Lung microvascular endothelial cell (primary cell): ENCODE measurements around the gene PIN1. TPM values are rescaled to one million over a fixed set of nuclear protein-coding genes. Genes with fewer than 3 reads are reported as not detected.

ENCODE experiments used
- DNase-seq, 2 donors: peaks; one replicate each; pipeline versions ENCODE4 v3.0.0 to v3.0.0-alpha.2; 2010; ENCODE audit warnings: low read depth in 2 of 2
- total RNA-seq: library from RNA; depleted of rRNA; stranded (reverse); fragments of >200 nt; gene quantifications from 2 replicates; pipeline ENCODE4 v1.2.1, GENCODE V29; 2014

The PIN1 gene
- total RNA-seq, 1 donor from 2014 or later: 95.8 TPM

DNA sequence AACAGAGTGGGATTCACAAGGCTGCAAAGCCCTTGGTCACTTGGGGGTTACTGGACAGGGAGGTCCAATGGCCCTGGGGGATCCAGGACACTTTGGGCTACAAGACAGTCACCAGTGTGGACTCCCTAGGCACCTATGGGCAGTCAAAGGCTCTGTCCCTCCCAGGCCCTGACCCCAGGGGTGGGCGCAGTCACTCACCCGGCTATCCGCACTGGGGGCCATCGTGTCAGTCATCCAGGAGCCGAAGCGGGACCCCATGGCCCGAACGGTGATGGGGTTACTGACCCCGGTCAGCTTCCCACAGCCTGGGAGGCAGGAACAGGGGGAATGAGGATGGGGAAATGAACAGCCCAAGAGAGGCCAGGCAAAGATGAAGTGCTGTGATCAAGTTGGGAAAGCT is 21.5 kb downstream of the PIN1 start:
- no peak for DNase-seq

- no peak for DNase-seq
Observed at GRCh38 chr19:9857076-9857721, 22.1 kb downstream of the PIN1 start.

- no peak for DNase-seq
Observed at GRCh38 chr19:9857920-9858746, 23.0 kb downstream of the PIN1 start.

- DNase-seq: no peak
Observed at GRCh38 chr19:9858766-9859165, 23.6 kb downstream of the PIN1 start.

DNA sequence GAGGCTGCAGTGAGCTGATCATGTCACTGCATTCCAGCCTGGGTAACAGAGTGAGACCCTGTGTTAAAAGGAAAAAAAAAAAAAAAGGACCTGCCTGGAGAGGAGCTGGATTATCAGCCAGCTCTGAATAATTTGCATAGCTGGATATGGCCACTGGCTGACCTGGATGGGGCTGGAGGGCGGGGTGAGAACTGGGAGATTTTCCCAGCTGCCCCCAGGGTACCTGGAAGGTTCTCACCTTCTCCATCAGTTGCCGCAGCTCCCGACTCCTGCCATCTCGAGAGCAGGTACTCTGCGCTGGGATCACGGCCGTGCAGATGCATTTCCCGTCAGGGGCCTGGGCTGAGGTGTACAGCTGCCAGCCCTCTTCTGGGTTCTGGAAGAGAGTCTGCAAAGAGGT is 25.3 kb downstream of the PIN1 start:
- DNase-seq: no peak

- DNase-seq: no peak
Observed at GRCh38 chr19:9861503-9861902, 26.4 kb downstream of the PIN1 start.

DNA sequence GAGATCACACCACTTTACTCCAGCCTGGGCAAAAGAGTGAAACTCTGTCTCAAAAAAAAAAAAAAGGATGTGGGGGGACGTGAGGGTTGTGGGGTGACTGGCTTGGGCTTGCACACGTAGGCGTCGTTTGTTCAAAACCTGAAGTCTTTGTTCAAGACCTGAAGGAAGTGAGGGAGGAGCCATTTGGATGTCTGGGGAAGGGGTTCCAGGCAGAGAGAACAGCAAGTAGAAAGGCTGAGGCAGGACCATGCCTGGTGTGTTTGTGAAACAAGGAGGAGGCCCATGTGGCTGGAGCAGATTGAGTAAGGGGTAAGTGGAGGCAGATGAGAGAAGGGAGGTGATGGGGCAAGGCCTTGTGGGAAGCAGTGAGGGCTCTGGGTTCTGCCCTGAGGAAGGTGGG is 27.8 kb downstream of the PIN1 start:
- no peak for DNase-seq

DNA sequence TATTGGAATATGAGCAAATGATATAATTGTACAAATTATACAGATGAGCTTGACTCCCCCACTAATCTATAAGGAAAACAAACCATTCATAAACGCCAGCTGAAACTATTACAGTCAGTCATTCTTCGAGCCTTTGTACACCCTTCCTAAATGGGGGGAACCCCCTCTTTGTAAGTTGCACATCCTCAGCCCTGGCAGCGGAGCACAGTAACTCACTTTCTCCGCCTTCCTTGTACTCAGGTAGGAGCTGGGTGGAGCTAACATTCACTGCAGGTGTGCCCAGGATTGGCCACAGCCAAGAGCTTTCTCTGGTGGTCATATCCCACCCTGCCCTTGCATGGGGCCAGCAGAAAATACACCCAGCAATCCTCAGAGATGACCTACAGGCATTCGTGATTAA is 28.6 kb downstream of the PIN1 start:
- DNase-seq: no peak

DNA sequence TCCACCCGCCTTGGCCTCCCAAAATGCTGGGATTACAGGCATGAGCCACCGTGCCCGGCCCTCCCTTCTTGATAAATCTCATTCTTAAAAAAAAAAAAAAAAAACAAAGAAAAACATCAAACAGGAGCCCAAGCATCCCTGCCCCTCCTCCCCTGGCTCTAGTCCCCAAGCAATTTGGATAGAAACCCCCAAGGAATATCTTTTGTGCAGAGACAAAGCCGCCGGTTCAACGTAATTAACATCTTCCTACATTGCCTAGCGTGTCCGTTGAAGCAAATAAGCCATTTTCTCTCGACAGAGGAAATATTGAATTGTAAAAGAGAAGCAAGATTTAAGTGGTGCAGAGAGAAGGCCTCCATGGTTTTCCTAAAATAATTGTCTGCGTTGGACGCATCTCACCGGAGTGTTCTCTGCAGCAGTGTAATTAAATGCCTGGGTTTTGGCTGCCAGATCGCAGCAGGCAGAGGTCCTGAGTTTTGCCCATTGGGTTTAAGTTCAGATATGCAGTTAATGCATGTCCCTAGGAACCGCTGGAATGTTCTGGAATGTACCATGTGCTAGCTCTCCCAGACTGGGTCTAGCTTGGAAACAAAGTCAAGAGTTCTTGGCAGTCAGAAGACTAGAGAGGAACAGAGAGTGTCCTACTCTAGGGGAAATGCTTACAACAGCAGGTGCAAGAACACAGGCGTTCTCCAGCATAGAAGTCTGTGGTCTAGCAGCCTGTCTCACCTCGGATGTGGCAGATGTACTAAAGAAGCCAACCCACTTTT is 30.8 kb downstream of the PIN1 start:
- DNase-seq: no peak

- no peak for DNase-seq
Observed at GRCh38 chr19:9868983-9869617, 34.0 kb downstream of the PIN1 start.

DNA sequence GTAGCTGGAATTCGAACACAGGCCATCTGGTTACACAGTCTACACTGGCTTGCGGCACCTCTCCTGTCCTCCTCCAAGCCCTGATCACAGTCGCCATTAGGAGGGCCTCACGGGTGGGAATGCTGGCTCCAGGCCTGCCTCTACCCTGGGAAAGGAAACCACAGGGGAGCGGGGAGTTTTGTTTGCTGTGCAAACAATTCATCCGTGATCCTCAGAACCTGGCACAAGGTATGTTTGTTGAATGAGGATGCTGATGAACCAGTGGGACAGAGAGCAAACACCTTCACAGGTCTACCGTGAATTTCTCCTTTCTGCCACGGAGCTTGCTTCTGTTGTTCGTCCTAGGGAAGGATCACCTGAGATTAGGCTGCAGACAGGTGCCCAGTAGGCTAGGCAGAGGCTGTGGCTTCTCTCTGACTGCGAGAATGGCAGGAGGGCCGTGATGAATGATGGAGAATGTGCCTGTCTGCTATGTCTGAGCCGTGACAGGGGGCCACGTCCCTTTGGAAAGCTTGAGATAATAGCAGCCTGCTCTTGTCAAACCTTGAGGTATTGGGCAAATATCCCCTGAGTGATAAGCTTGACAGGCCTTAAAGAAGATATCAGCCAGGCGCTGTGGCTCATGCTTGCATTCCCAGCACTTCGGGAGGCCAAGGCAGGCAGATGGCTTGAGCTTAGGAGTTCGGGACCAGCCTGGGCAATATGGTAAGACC is 36.7 kb downstream of the PIN1 start:
- DNase-seq: no peak

- no peak for DNase-seq
Observed at GRCh38 chr19:9872618-9873242, 37.6 kb downstream of the PIN1 start.

DNA sequence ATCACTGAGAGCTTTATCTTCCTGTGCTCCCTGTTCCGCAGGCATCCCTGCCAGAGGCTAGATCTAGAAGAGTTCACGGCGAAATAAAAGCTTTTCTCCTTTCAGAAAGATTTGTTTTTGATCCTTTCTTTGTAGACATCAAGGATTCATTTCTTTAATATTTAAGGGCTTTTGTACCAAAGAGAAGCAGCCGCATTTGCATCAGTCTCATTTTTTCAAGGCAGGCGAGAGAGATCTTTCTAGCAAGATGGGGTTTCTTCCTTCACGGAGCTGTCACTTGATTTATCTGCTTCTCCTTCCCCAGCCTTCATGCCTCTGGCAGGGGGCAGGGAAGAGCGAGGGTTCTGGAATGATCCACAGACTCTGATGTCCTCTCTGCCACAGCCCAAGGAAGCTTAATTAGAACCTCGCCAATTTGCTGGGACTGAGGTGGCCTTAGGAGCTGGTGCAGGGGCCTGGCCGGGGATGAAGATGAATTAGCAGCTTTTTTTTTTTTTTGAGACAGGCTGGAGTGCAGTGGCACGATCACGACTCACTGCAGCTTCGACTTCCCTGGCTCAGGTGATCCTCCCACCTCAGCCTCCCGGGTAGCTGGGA is 40.0 kb downstream of the PIN1 start:
- DNase-seq: no peak

GRCh38 chr19:9875796-9876195 is 40.7 kb downstream of the PIN1 start:
- no peak for DNase-seq

- no peak for DNase-seq
Observed at GRCh38 chr19:9877780-9878510, 42.8 kb downstream of the PIN1 start.

DNA sequence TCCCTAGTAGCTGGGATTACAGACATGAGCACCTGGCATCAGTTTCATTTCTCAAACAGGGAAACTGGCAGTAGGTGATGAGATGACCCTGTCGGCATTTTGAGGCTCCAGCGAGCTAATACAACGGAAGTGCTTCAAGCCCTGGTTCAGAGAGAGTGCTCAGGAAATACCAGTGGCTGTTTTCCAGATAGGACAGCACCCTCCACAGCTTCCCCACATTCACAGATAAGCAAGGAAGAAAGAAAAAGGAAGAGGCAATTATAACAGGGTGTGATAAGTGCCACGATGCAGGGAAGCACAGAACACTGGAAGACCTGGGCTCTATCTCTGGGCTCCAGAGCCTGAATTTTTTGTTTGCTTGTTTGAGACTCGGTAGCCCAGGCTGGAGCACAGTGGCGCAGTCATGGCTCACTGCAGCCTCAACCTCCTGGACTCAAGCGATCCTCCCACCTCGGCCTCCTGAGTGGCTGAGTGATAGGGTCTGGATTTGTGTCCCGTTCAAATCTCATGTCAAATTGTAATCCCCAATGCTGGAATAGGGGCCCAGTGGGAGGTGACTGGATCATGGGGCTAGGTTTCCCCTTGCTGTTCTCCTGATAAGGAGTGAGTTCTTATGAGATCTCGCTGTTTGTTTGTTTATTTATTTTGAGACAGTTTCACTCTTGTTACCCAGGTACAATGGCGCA is 43.5 kb downstream of the PIN1 start:
- DNase-seq: peak; percentile 25 to 40

DNA sequence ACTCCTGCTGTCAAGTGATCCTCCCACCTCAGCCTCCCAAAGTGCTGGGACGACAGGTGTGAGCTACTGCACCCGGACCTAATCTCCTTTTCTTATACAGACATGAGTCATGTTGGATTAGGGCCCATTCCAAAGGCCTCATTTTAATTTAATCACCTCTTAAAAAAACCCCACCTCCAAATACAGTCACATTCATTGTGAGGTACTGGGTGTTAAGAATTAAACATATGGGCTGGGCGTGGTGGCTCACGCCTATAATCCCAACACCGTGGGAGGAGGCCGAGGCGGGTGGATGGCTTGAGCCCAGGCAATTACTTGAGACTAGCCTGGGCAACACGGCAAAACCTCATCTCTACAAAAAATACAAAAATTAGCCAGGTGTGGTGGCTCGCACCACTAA is 46.6 kb downstream of the PIN1 start:
- DNase-seq: no peak

- no peak for DNase-seq
Observed at GRCh38 chr19:9883231-9883758, 48.2 kb downstream of the PIN1 start.

GRCh38 chr19:9883764-9884163 is 48.6 kb downstream of the PIN1 start:
- no peak for DNase-seq
